IPS DF 6.9 (cell line): Measurements from ENCODE around the gene PRICKLE2.

Experiments used
- DNase-seq: peaks from one replicate; pipeline ENCODE4 v3.0.0-alpha.2; 2013; ENCODE audit warnings: low read depth, low spot score
- H3K27ac ChIP-seq: one replicate; pipeline ENCODE4 v1.5.1; 2013; ENCODE audit warnings: low read length, control low read depth
- H3K27me3 ChIP-seq: 2 replicates; pipeline ENCODE4 v1.6.1; 2013; ENCODE audit warnings: mild to moderate bottlenecking, low read length; ENCODE audit not compliant: control insufficient read depth, insufficient read depth
- H3K36me3 ChIP-seq: 2 replicates; pipeline ENCODE4 v1.6.1; 2013; ENCODE audit warnings: low read length; ENCODE audit not compliant: control insufficient read depth, insufficient read depth
- H3K4me1 ChIP-seq: 2 replicates; pipeline ENCODE4 v1.6.1; 2013; ENCODE audit warnings: low read length; ENCODE audit not compliant: control insufficient read depth, insufficient read depth
- H3K4me3 ChIP-seq: 2 replicates; pipeline ENCODE4 v1.5.1; 2013; ENCODE audit warnings: mild to moderate bottlenecking, low read length
- H3K9me3 ChIP-seq: 2 replicates; pipeline ENCODE4 v1.6.1; 2013; ENCODE audit warnings: low read length, inconsistent platforms; ENCODE audit not compliant: control insufficient read depth, insufficient read depth
- WGBS: extraction: QIAGEN DNeasy Blood & Tissue Kit; methylation state at CpG from one replicate; pipeline ENCODE4 v1.1.7; 2013; ENCODE audit warnings: mixed read lengths, missing lambda C conversion rate; ENCODE audit not compliant: insufficient read length, insufficient coverage; 5-methylcytosine and 5-hydroxymethylcytosine counted together

The PRICKLE2 gene

GRCh38 chr3:64078966-64079365 lies 146.3 kb downstream of the PRICKLE2 start:
- Histone ChIP-seq H3K27me3 (no peaks in the 10 kb centered on the region), H3K4me1 (peaks cover 5% of the 10 kb centered on the region; the same call in 1 of the 2 replicates), H3K36me3 (no peaks in the 10 kb centered on the region), H3K27ac (no peak overlapping the region), H3K4me3 (no peak overlapping the region), H3K9me3 (no peaks in the 10 kb centered on the region)
- WGBS, result no CpG with 5 or more reads among the region's 4 CpGs
- no peak for DNase-seq

DNA sequence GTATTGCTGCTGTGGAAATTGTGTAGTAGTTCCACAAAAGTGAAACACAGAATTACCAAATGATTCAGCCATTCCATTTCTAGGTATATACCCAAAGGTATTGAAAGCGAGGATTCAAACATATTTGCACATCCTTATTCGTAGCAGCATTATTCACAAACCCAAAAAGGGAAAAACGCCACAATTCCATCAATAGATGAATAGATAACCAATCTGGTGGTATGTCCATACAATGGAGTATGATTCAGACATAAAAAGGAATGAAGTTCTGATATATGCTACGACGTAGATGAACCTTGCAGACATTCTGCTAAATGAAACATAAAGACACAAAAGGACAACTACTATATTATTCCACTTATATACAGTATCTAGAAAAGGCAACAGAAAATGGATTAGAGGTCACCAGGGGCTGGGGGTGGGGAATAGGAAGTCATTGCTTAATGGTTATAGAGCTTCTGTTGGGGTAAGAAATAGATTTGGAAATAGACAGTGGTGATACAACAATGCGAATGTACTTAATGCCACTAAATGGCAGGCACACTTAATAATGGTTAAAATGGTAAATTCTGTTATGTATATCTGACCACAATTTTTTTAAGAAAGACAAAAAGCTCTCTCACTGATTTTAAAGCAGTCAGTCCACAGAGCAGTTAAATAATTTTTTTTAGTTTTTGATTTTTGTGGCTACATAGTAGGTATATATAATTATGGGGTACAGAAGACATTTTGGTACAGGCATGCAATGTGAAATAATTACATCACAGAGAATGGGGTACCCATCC lies 150.2 kb downstream of the PRICKLE2 start:
- Histone ChIP-seq H3K9me3 (no peaks in the 10 kb centered on the region), H3K4me3 (no peak overlapping the region), H3K4me1 (no peaks in the 10 kb centered on the region), H3K36me3 (no peaks in the 10 kb centered on the region), H3K27ac (no peak overlapping the region), H3K27me3 (no peaks in the 10 kb centered on the region)
- WGBS, result no CpG with 5 or more reads among the region's 6 CpGs
- no peak for DNase-seq

GRCh38 chr3:64074060-64074459 lies 151.2 kb downstream of the PRICKLE2 start:
- WGBS, result no CpG with 5 or more reads among the region's 3 CpGs
- Histone ChIP-seq H3K27ac (no peak overlapping the region), H3K27me3 (no peaks in the 10 kb centered on the region), H3K36me3 (no peaks in the 10 kb centered on the region), H3K4me3 (no peak overlapping the region), H3K9me3 (no peaks in the 10 kb centered on the region), H3K4me1 (no peaks in the 10 kb centered on the region)
- DNase-seq, result no peak

GRCh38 chr3:64073158-64073761 lies 152.0 kb downstream of the PRICKLE2 start:
- Histone ChIP-seq H3K27ac (no peak overlapping the region), H3K9me3 (no peaks in the 10 kb centered on the region), H3K27me3 (no peaks in the 10 kb centered on the region), H3K36me3 (no peaks in the 10 kb centered on the region), H3K4me3 (no peak overlapping the region), H3K4me1 (no peaks in the 10 kb centered on the region)
- DNase-seq, result no peak
- WGBS, result no CpG with 5 or more reads among the region's 1 CpG

- DNase-seq, result no peak
- H3K9me3 ChIP-seq, result no peaks in the 10 kb centered on the region
- no CpG with 5 or more reads among the region's 2 CpGs for WGBS
These were observed 153.1 kb downstream of the PRICKLE2 start for GRCh38 chr3:64072126-64072525.

DNA sequence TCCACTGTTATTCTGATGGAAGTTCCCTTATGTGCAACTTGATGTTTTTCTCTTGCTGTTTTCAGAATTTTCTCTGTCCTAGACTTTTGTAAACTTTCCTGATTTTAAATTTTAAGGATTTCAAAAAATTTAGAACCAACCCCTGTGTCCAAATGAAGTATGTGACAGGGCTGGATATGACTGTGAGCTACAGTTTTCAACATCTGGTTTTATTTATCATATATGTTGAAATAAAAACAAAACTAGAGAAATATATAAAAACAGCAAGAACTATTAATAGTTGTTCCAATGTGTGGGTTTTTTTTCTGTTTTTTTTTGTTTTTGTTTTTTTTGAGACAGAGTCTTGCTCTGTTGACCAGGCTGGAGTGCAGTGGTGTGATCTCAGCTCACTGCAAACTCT lies 154.6 kb downstream of the PRICKLE2 start:
- no peaks in the 10 kb centered on the region for H3K9me3 ChIP-seq
- no peaks in the 10 kb centered on the region for H3K36me3 ChIP-seq
- no peaks in the 10 kb centered on the region for H3K4me1 ChIP-seq
- no peaks in the 10 kb centered on the region for H3K27me3 ChIP-seq
- H3K27ac ChIP-seq, result no peak overlapping the region
- no peak overlapping the region for H3K4me3 ChIP-seq
- DNase-seq, result no peak

More at GRCh38 chr3:64072126-64072525, 153.1 kb downstream of the PRICKLE2 start:
- Histone ChIP-seq H3K4me1 (no peaks in the 10 kb centered on the region), H3K27me3 (no peaks in the 10 kb centered on the region), H3K4me3 (no peak overlapping the region), H3K36me3 (no peaks in the 10 kb centered on the region), H3K27ac (no peak overlapping the region)

DNA sequence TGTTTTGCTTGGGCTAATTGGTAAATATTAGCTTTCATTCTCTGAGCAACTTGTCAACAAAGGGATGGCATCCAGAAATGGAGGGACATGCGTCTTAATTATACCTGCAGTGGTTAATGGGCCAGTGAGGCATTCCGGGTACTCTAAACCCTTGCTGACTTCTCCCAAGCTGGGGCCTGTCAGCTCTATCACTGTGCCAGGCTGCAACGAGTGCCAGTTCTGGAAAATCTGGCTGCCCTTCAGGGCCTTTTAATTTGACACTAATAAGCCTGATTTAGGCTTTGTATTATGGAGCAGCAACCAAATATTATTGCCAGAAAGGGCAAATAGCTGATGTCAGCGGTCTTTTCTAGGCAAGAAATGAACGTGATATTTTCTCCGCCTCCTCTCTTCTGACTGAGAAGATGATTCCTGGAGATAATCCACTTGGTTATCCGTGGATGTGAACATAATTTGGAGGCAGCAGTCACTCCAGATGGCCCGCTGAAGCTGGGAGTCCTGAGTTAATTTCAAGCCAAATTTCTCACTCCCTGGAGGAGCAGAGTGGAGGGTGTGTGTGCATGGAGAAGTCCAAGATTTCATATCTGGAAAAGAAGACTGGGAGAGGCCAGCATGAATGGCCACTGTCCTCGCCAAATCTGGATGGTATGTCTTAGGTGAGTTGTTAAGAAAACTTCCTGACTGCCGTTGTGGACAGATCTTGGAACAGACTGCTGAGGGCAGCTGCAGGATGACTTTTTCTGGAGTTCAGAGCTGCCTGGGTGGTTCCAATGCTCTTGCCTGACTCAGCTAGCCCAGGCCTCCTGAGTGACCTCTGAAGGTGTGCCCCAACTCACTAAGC lies 157.5 kb downstream of the PRICKLE2 start:
- H3K27ac ChIP-seq, result no peak overlapping the region
- no peaks in the 10 kb centered on the region for H3K9me3 ChIP-seq
- DNase-seq, result no peak
- no peak overlapping the region for H3K4me3 ChIP-seq
- no CpG with 5 or more reads among the region's 10 CpGs for WGBS
- H3K4me1 ChIP-seq, result peaks cover 4% of the 10 kb centered on the region; the same call in 1 of the 2 replicates
- H3K27me3 ChIP-seq, result no peaks in the 10 kb centered on the region
- H3K36me3 ChIP-seq, result no peaks in the 10 kb centered on the region

DNA sequence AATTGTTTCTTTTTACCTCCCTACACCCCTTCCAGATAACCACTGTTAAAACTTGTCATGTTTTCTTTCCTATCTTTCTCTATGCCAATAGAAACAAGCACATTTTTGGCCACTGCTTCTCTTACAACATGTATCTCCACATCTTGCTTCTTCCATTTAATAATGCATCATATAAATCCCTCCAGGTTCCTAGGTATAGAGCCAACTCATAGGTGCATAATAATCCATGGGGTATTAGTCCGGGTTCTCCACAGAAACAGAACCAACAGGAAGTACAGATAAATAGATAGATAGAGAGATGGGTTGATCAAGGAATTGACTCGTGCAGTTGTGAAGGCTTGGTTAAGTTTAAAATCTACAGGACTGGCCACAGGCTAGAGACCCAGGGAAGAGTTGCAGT lies 160.5 kb downstream of the PRICKLE2 start:
- no peaks in the 10 kb centered on the region for H3K27me3 ChIP-seq
- H3K36me3 ChIP-seq, result no peaks in the 10 kb centered on the region
- no peaks in the 10 kb centered on the region for H3K9me3 ChIP-seq
- no peak overlapping the region for H3K27ac ChIP-seq
- peaks cover 4% of the 10 kb centered on the region; the same call in 1 of the 2 replicates for H3K4me1 ChIP-seq
- no CpG with 5 or more reads among the region's 2 CpGs for WGBS
- DNase-seq, result no peak
- H3K4me3 ChIP-seq, result no peak overlapping the region

DNA sequence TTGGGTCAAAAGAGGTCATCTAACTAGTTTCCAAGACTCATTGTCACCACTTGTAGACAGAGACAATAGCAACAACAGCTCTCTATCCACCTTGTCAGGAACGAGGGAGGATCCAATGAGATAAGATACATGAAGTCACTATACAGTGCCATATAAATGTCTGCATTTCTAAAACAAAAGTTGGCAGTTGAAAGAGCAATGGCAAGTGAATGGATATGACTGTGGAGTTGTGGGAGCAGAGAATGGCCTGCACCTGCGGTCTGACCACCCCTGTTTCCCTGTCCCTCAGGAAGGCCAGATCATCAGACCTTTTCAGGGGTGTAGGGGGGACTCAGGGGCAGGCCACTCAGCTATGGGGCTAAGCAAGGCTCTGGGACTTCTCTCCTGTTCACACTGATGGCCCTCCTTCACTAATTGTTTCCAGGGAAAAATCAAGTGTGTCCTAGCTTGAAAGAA lies 161.3 kb downstream of the PRICKLE2 start:
- no CpG with 5 or more reads among the region's 2 CpGs for WGBS
- peaks cover 4% of the 10 kb centered on the region; the same call in 1 of the 2 replicates for H3K4me1 ChIP-seq
- H3K27ac ChIP-seq, result no peak overlapping the region
- H3K36me3 ChIP-seq, result no peaks in the 10 kb centered on the region
- no peaks in the 10 kb centered on the region for H3K27me3 ChIP-seq
- H3K9me3 ChIP-seq, result no peaks in the 10 kb centered on the region
- no peak for DNase-seq
- H3K4me3 ChIP-seq, result no peak overlapping the region

- Histone ChIP-seq H3K27ac (no peak overlapping the region), H3K9me3 (no peaks in the 10 kb centered on the region)
- WGBS, result no CpG with 5 or more reads among the region's 5 CpGs
These were observed 161.9 kb downstream of the PRICKLE2 start for GRCh38 chr3:64063207-64063982.

More at GRCh38 chr3:64063207-64063982, 161.9 kb downstream of the PRICKLE2 start:
- no peak overlapping the region for H3K4me3 ChIP-seq
- H3K27me3 ChIP-seq, result no peaks in the 10 kb centered on the region
- no peaks in the 10 kb centered on the region for H3K36me3 ChIP-seq
- peaks cover 4% of the 10 kb centered on the region; the same call in 1 of the 2 replicates for H3K4me1 ChIP-seq
- no peak for DNase-seq
